SK-N-SH (cell line): ENCODE data around the gene ZNF784. TPM values are rescaled to one million over a fixed set of nuclear protein-coding genes. Genes with fewer than 3 reads are reported as not detected.
"Not testable (repeated sequence)": the region's sequence is repeated elsewhere in the genome, so short reads cannot be mapped to it uniquely, and the experiment has no call there.

Experiments used
- CTCF ChIA-PET: fragments of 300-600, 350-600 bp; formaldehyde crosslinking; extraction: SDS; loops from one replicate; lab custom pipeline; 2021; lab: Yijun Ruan, JAX
- POLR2A ChIA-PET: fragments of 350-600 bp; sonication (Branson Sonifier 250); formaldehyde crosslinking; extraction: SDS; loops from one replicate; lab custom pipeline; 2020; ENCODE audit warnings: antibody characterized with exemption, inconsistent platforms; lab: Yijun Ruan, JAX
- DNase-seq: peaks from one replicate; pipeline ENCODE4 v3.0.0; 2012
- H2AFZ ChIP-seq: fragments of 200-600 bp; sonication (generic); 2 replicates; pipeline ENCODE4 v1.8.1; 2016; ENCODE audit warnings: antibody characterized with exemption, mild to moderate bottlenecking, low read depth
- H3F3A ChIP-seq: fragments of 200-600 bp; sonication (generic); replicated peaks from 2 replicates; pipeline ENCODE3; 2016; ENCODE audit warnings: antibody characterized with exemption, mild to moderate bottlenecking; ENCODE audit not compliant: insufficient read depth
- H3K27ac ChIP-seq, 2 experiments: fragments of 200-500 bp in 1 of 2; fragments of 200-600 bp in 1 of 2; sonication (Bioruptor generic) in 1 of 2; sonication (generic), shearing (Covaris generic) in 1 of 2; 2 replicates each; pipeline versions ENCODE4 v1.5.1 to v1.6.1; 2014 to 2016; ENCODE audit warnings: low read depth in 2 of 2, inconsistent platforms in 1 of 2, low read length in 1 of 2, mild to moderate bottlenecking in 1 of 2, mixed read lengths in 1 of 2
- H3K27me3 ChIP-seq: fragments of 200-600 bp; sonication (generic), shearing (Covaris generic); 2 replicates; pipeline ENCODE4 v1.6.1; 2016; ENCODE audit warnings: mixed run types; ENCODE audit not compliant: insufficient read depth
- H3K36me3 ChIP-seq, 2 experiments: fragments of 200-500 bp in 1 of 2; fragments of 200-600 bp in 1 of 2; sonication (Bioruptor generic) in 1 of 2; sonication (generic) in 1 of 2; replicated peaks in 1 of 2; 2 replicates each; pipeline versions ENCODE3 to v1.5.1; 2014 to 2016; ENCODE audit warnings: low read length in 1 of 2, mild to moderate bottlenecking in 1 of 2; ENCODE audit not compliant: insufficient read depth in 2 of 2, control insufficient read depth in 1 of 2
- H3K4me1 ChIP-seq, 2 experiments: fragments of 200-500 bp in 1 of 2; fragments of 200-600 bp in 1 of 2; sonication (Bioruptor generic) in 1 of 2; sonication (generic), shearing (Covaris generic) in 1 of 2; 2 replicates each; pipeline versions ENCODE4 v1.5.1 to v1.6.1; 2014 to 2016; ENCODE audit warnings: low read depth in 1 of 2, low read length in 1 of 2, mixed run types in 1 of 2; ENCODE audit not compliant: insufficient read depth in 2 of 2, control insufficient read depth in 1 of 2
- H3K4me2 ChIP-seq: fragments of 200-600 bp; sonication (generic), shearing (Covaris generic); 2 replicates; pipeline ENCODE4 v1.6.1; 2017; ENCODE audit warnings: mixed run types
- H3K4me3 ChIP-seq, 2 experiments: fragments of 200-500 bp in 1 of 2; fragments of 200-600 bp in 1 of 2; sonication (Bioruptor generic) in 1 of 2; sonication (generic), shearing (Covaris generic) in 1 of 2; 2 replicates each; pipeline versions ENCODE4 v1.5.1 to v1.8.1; 2014 to 2016; ENCODE audit warnings: low read depth in 2 of 2, inconsistent platforms in 1 of 2, low read length in 1 of 2, mild to moderate bottlenecking in 1 of 2, mixed read lengths in 1 of 2, moderate library complexity in 1 of 2
- H3K79me2 ChIP-seq: fragments of 200-600 bp; sonication (generic); 2 replicates; pipeline ENCODE4 v1.8.1; 2017; ENCODE audit warnings: mild to moderate bottlenecking; ENCODE audit not compliant: insufficient read depth
- H3K9ac ChIP-seq: fragments of 200-600 bp; sonication (generic); 2 replicates; pipeline ENCODE4 v1.6.1; 2017; ENCODE audit warnings: mixed run types
- H3K9me2 ChIP-seq: fragments of 200-600 bp; sonication (generic); 2 replicates; pipeline ENCODE4 v1.6.1; 2017; ENCODE audit warnings: mixed run types
- H3K9me3 ChIP-seq: fragments of 200-600 bp; sonication (generic); 2 replicates; pipeline ENCODE4 v1.6.1; 2017; ENCODE audit warnings: mixed run types, mild to moderate bottlenecking, moderate library complexity
- H4K20me1 ChIP-seq: fragments of 200-600 bp; sonication (generic); 2 replicates; pipeline ENCODE4 v1.6.1; 2017; ENCODE audit warnings: mild to moderate bottlenecking, mixed run types; ENCODE audit not compliant: insufficient read depth
- CTCF ChIP-seq: fragments of 200-600 bp; sonication (generic); IDR thresholded peaks from 2 replicates; pipeline ENCODE4 v1.6.1; 2017; ENCODE audit warnings: antibody characterized with exemption, mild to moderate bottlenecking, moderate library complexity
- ELF1 ChIP-seq: IDR thresholded peaks from 2 replicates; pipeline ENCODE4 v1.4.0; 2012
- EZH2phosphoT487 ChIP-seq: fragments of 200-600 bp; sonication (generic); IDR thresholded peaks from 2 replicates; pipeline ENCODE4 v1.6.1; 2017; ENCODE audit warnings: low read depth, mixed run types, mild to moderate bottlenecking, antibody characterized with exemption, moderate library complexity, borderline replicate concordance
- FOXM1 ChIP-seq: IDR thresholded peaks from 2 replicates; pipeline ENCODE4 v1.4.0; 2012; ENCODE audit warnings: low read depth, mild to moderate bottlenecking
- GABPA ChIP-seq: IDR thresholded peaks from 2 replicates; pipeline ENCODE4 v1.4.0; 2012; ENCODE audit warnings: low read depth, mild to moderate bottlenecking
- IRF3 ChIP-seq: fragments of 150-350 bp; IDR thresholded peaks from 2 replicates; pipeline ENCODE4 v1.6.1; 2016; ENCODE audit warnings: mild to moderate bottlenecking, low read depth, low read length
- MXI1 ChIP-seq: IDR thresholded peaks from 2 replicates; pipeline ENCODE4 v1.6.1; 2012; ENCODE audit warnings: mild to moderate bottlenecking, low read depth, low read length, improper control_type of control experiment
- NFIC ChIP-seq: IDR thresholded peaks from 2 replicates; pipeline ENCODE4 v1.4.0; 2012; ENCODE audit warnings: borderline replicate concordance
- NRF1 ChIP-seq: IDR thresholded peaks from 2 replicates; pipeline ENCODE4 v1.6.1; 2012; ENCODE audit warnings: low read depth, mild to moderate bottlenecking, low read length
- REST ChIP-seq: IDR thresholded peaks from 2 replicates; pipeline ENCODE4 v1.6.1; 2012; ENCODE audit warnings: mild to moderate bottlenecking, low read depth, low read length, moderate library complexity
- SIN3A ChIP-seq: IDR thresholded peaks from 2 replicates; pipeline ENCODE4 v1.6.1; 2012; ENCODE audit warnings: low read depth, mild to moderate bottlenecking, low read length, moderate library complexity, borderline replicate concordance
- USF1 ChIP-seq: IDR thresholded peaks from 2 replicates; pipeline ENCODE4 v1.4.0; 2012; ENCODE audit warnings: low read depth, borderline replicate concordance
- USF2 ChIP-seq: fragments of 150-350 bp; IDR thresholded peaks from 2 replicates; pipeline ENCODE4 v1.6.1; 2017; ENCODE audit warnings: antibody characterized with exemption, low read length, low read depth, borderline replicate concordance
- YY1 ChIP-seq: IDR thresholded peaks from 2 replicates; pipeline ENCODE4 v1.4.0; 2012; ENCODE audit warnings: low read depth, mild to moderate bottlenecking
- ZBTB33 ChIP-seq: IDR thresholded peaks from 2 replicates; pipeline ENCODE4 v1.4.0; 2012; ENCODE audit warnings: low read depth, borderline replicate concordance
- WGBS: methylation state at CpG from one replicate; pipeline ENCODE4 v1.1.6; 2017; ENCODE audit warnings: low lambda C conversion rate; 5-methylcytosine and 5-hydroxymethylcytosine counted together
- polyA plus RNA-seq, 3 experiments: library from polyadenylated mRNA; depleted of rRNA; stranded (reverse); fragments of >200 nt; gene quantifications; 2 replicates each; pipeline ENCODE4 v1.2.3, GENCODE V29; 2012

ZNF784 gene
- polyA plus RNA-seq, 1 of the 3 experiments (the other 2 are of a cell fraction): 5.5 TPM

- Histone ChIP-seq H3K27ac (peak overlapping the region; percentile 53 to 89; a peak in 1 of 4 replicates), H3K9me3 (no peaks in the 10 kb centered on the region), H3K4me2 (no peak overlapping the region), H3K4me3 (no peak overlapping the region), H3K4me1 (peaks cover 15 to 22% of the 10 kb centered on the region in 2 experiments; a peak in 2 of 4 replicates), H3K79me2 (peaks cover 8% of the 10 kb centered on the region), H3K36me3 (no peaks in the 10 kb centered on the region), H3F3A (peaks cover 19% of the 10 kb centered on the region)
- ChIA-PET CTCF (interaction anchor here (0.7 to 1.0 kb wide), 2 partner anchors 68 to 1829 kb away, joined by 3 to 4 read pairs; no protein-coding TSS in a partner anchor), POLR2A (interaction anchor here (1.0 to 4.1 kb wide), 2 partner anchors 14 to 20 kb away, joined by 3 to 32 read pairs; partner anchors contain the start of gene FIZ1)
- 90% methylated on average over 11 of the region's 11 CpGs for WGBS
- TF ChIP-seq GABPA (no peak), MXI1 (no peak), EZH2phosphoT487 (no peak), USF1 (no peak), ELF1 (no peak), REST (no peak), CTCF (no peak), NFIC (no peak), ZBTB33 (no peak), NRF1 (no peak), FOXM1 (no peak), YY1 (no peak), SIN3A (no peak), USF2 (no peak), IRF3 (no peak)
- TF ChIP-seq, all 33 proteins: peak for 0
- Histone ChIP-seq H4K20me1 (no peaks in the 10 kb centered on the region), H2AFZ (no peak overlapping the region; the same call in 1 of the 2 replicates), H3K27me3 (no peaks in the 10 kb centered on the region), H3K9me2 (no peaks in the 10 kb centered on the region), H3K9ac (no peak overlapping the region)
- no peak for DNase-seq
Measured at GRCh38 chr19:55584871-55585270, 39.5 kb downstream of the ZNF784 start.

- not testable (repeated sequence) for DNase-seq, H3K9me2 ChIP-seq, H3K4me3 ChIP-seq, H3K9ac ChIP-seq, H4K20me1 ChIP-seq, H3K4me2 ChIP-seq, H3K36me3 ChIP-seq, H3K27ac ChIP-seq, H3K27me3 ChIP-seq, H2AFZ ChIP-seq, H3K9me3 ChIP-seq
- WGBS: 88% methylated on average over 8 of the region's 8 CpGs
- Histone ChIP-seq H3F3A (peaks cover 19% of the 10 kb centered on the region), H3K4me1 (peaks cover 15 to 25% of the 10 kb centered on the region in 2 experiments; a peak in 2 of 4 replicates), H3K79me2 (peaks cover 15% of the 10 kb centered on the region)
- ChIA-PET POLR2A (interaction anchor here (0.6 kb wide), 1 partner anchor 53 kb away, joined by 3 read pairs; no protein-coding TSS in a partner anchor), CTCF (interaction anchor here (0.9 to 1.3 kb wide), 3 partner anchors 10 to 67 kb away, joined by 3 to 4 read pairs (median 3); partner anchors contain the start of gene ZNF865)
Measured at GRCh38 chr19:55583897-55584296, 40.5 kb downstream of the ZNF784 start.
